Natural killer cell (primary cell): ENCODE data around the gene CCDC30. TPM values are rescaled to one million over a fixed set of nuclear protein-coding genes. Genes with fewer than 3 reads are reported as not detected.

Experiments used
- ATAC-seq, 3 donors: fragments of 150-1000 bp in 2 of 3; fragments of 200-7000 bp in 1 of 3; cut with Tn5 transposase; 1 replicate in 1 of 3; 2 replicates in 2 of 3; pipeline ENCODE4 v1.10.0; 2021; ENCODE audit warnings: mild to moderate bottlenecking in 2 of 3, moderate library complexity in 2 of 3
- DNase-seq, 2 donors: peaks; one replicate each; pipeline versions ENCODE4 v3.0.0 to v3.0.0-alpha.2; 2013 to 2021; ENCODE audit warnings: mixed read lengths in 1 of 2
- H3K27ac ChIP-seq: one replicate; pipeline ENCODE4 v1.5.1; 2013; ENCODE audit warnings: mild to moderate bottlenecking, low read length
- H3K27me3 ChIP-seq: one replicate; pipeline ENCODE4 v1.6.1; 2013; ENCODE audit warnings: low read length; ENCODE audit not compliant: control insufficient read depth, insufficient read depth
- H3K36me3 ChIP-seq: one replicate; pipeline ENCODE4 v1.6.1; 2013; ENCODE audit warnings: low read length; ENCODE audit not compliant: control insufficient read depth, insufficient read depth
- H3K4me1 ChIP-seq: one replicate; pipeline ENCODE4 v1.6.1; 2013; ENCODE audit warnings: low read length; ENCODE audit not compliant: control insufficient read depth, insufficient read depth
- H3K4me3 ChIP-seq: one replicate; pipeline ENCODE4 v1.5.1; 2013; ENCODE audit warnings: low read length
- H3K9me3 ChIP-seq: one replicate; pipeline ENCODE4 v1.6.1; 2013; ENCODE audit warnings: low read length; ENCODE audit not compliant: control insufficient read depth, insufficient read depth
- H3K27ac Mint-ChIP-seq, 2 donors: one replicate each; pipeline ENCODE4 v1.8.0; 2022; ENCODE audit warnings: mild to moderate bottlenecking in 2 of 2, mixed read lengths in 2 of 2, moderate library complexity in 1 of 2
- H3K27me3 Mint-ChIP-seq, 2 donors: one replicate each; pipeline ENCODE4 v1.8.0; 2022; ENCODE audit warnings: low read depth in 2 of 2, mixed read lengths in 2 of 2
- H3K36me3 Mint-ChIP-seq: one replicate; pipeline ENCODE4 v1.8.0; 2022; ENCODE audit warnings: mixed read lengths
- H3K4me1 Mint-ChIP-seq, 2 donors: one replicate each; pipeline ENCODE4 v1.8.0; 2022; ENCODE audit warnings: mixed read lengths in 2 of 2
- H3K4me3 Mint-ChIP-seq: one replicate; pipeline ENCODE4 v1.8.0; 2022; ENCODE audit warnings: mild to moderate bottlenecking, moderate library complexity, mixed read lengths
- H3K9me3 Mint-ChIP-seq, 2 donors: one replicate each; pipeline ENCODE4 v1.8.0; 2022; ENCODE audit warnings: mixed read lengths in 2 of 2
- CTCF ChIP-seq: fragments of 200-600 bp; IDR thresholded peaks from one replicate; pipeline ENCODE4 v1.8.0; 2022; ENCODE audit warnings: antibody characterized with exemption
- WGBS: methylation state at CpG from one replicate; pipeline ENCODE4 v1.1.7; 2013; ENCODE audit warnings: missing lambda C conversion rate; ENCODE audit not compliant: insufficient coverage; 5-methylcytosine and 5-hydroxymethylcytosine counted together
- intact Hi-C: fragments of 100-400 bp; cut with micrococcal nuclease; formaldehyde crosslinking; loops from one replicate; pipeline ENCODE4 v1.14.2; 2022
- total RNA-seq, 4 donors: library from RNA; stranded (reverse); fragments of 120-200 nt in 1 of 4; gene quantifications; one replicate each; pipeline versions ENCODE4 v1.2.3 to v1.2.4, GENCODE V29; 2013 to 2022

Gene CCDC30
- total RNA-seq, 3 donors from 2014 or later (not counting 1 experiment from before 2014, with no cell fraction given): 4.5 to 6.1 (median 5.0) TPM

GRCh38 chr1:42432714-42433113 is 30.4 kb upstream of the CCDC30 start:
- Mint-ChIP-seq H3K36me3 (no peaks in the 10 kb centered on the region), H3K4me3 (no peak overlapping the region), H3K27me3 (no peaks in the 10 kb centered on the region), H3K27ac (no peak overlapping the region), H3K9me3 (no peaks in the 10 kb centered on the region), H3K4me1 (no peaks in the 10 kb centered on the region)
- Histone ChIP-seq H3K9me3 (no peaks in the 10 kb centered on the region), H3K36me3 (no peaks in the 10 kb centered on the region), H3K4me1 (peaks cover 5% of the 10 kb centered on the region), H3K27me3 (no peaks in the 10 kb centered on the region), H3K4me3 (no peak overlapping the region), H3K27ac (no peak overlapping the region)
- intact Hi-C loops: no loop called here
- no peak for ATAC-seq
- DNase-seq: no peak
- WGBS: 92% methylated on average over 4 of the region's 4 CpGs
- no peak for TF ChIP-seq CTCF

GRCh38 chr1:42433369-42433768 is 29.7 kb upstream of the CCDC30 start:
- Histone ChIP-seq H3K9me3 (no peaks in the 10 kb centered on the region), H3K4me3 (no peak overlapping the region), H3K27me3 (no peaks in the 10 kb centered on the region), H3K27ac (no peak overlapping the region), H3K4me1 (peaks cover 5% of the 10 kb centered on the region), H3K36me3 (no peaks in the 10 kb centered on the region)
- DNase-seq: no peak
- no peak for ATAC-seq
- no peak overlapping the region for H3K4me3 Mint-ChIP-seq
- WGBS: 98% methylated on average over 6 of the region's 6 CpGs
- no peaks in the 10 kb centered on the region for H3K4me1 Mint-ChIP-seq
- H3K9me3 Mint-ChIP-seq: no peaks in the 10 kb centered on the region
- no peaks in the 10 kb centered on the region for H3K27me3 Mint-ChIP-seq
- no peak overlapping the region for H3K27ac Mint-ChIP-seq
- intact Hi-C loops: no loop called here
- TF ChIP-seq CTCF: no peak
- H3K36me3 Mint-ChIP-seq: no peaks in the 10 kb centered on the region

- Histone ChIP-seq H3K36me3 (no peaks in the 10 kb centered on the region), H3K27ac (no peak overlapping the region), H3K27me3 (no peaks in the 10 kb centered on the region), H3K4me3 (no peak overlapping the region), H3K9me3 (no peaks in the 10 kb centered on the region), H3K4me1 (peaks cover 5% of the 10 kb centered on the region)
- H3K4me1 Mint-ChIP-seq: no peaks in the 10 kb centered on the region
- H3K27ac Mint-ChIP-seq: no peak overlapping the region
- ATAC-seq: no peak
- no peaks in the 10 kb centered on the region for H3K36me3 Mint-ChIP-seq
- no peak for DNase-seq
- intact Hi-C loops: no loop called here
- H3K27me3 Mint-ChIP-seq: no peaks in the 10 kb centered on the region
- TF ChIP-seq CTCF: no peak
- WGBS: 92% methylated on average over 4 of the region's 4 CpGs
- no peak overlapping the region for H3K4me3 Mint-ChIP-seq
- no peaks in the 10 kb centered on the region for H3K9me3 Mint-ChIP-seq
Measured at GRCh38 chr1:42434340-42434739, 28.7 kb upstream of the CCDC30 start.

GRCh38 chr1:42439940-42440339 is 23.1 kb upstream of the CCDC30 start:
- H3K27me3 ChIP-seq: no peaks in the 10 kb centered on the region
- H3K4me1 ChIP-seq: no peaks in the 10 kb centered on the region
- TF ChIP-seq CTCF: no peak
- H3K27ac Mint-ChIP-seq: no peak overlapping the region
- H3K27me3 Mint-ChIP-seq: no peaks in the 10 kb centered on the region
- H3K36me3 Mint-ChIP-seq: no peaks in the 10 kb centered on the region
- no peaks in the 10 kb centered on the region for H3K9me3 ChIP-seq
- no peaks in the 10 kb centered on the region for H3K4me1 Mint-ChIP-seq
- no peaks in the 10 kb centered on the region for H3K9me3 Mint-ChIP-seq
- H3K4me3 Mint-ChIP-seq: no peak overlapping the region
- no peak overlapping the region for H3K27ac ChIP-seq
- DNase-seq: no peak
- no peaks in the 10 kb centered on the region for H3K36me3 ChIP-seq
- no peak overlapping the region for H3K4me3 ChIP-seq
- 88% methylated on average over 2 of the region's 2 CpGs for WGBS
- no peak for ATAC-seq
- intact Hi-C loops: no loop called here
